NCI-H2029 treated with DMSO at 0.1 percent for 48 hours (cell line): ENCODE measurements around the gene CYTH1.
"Not testable (repeated sequence)": the region's sequence is repeated elsewhere in the genome, so short reads cannot be mapped to it uniquely, and the experiment has no call there.

ENCODE experiments used
- DNase-seq: peaks from one replicate; lab custom pipeline; 2025; lab: John Stamatoyannopoulos, UW

Gene CYTH1

DNA sequence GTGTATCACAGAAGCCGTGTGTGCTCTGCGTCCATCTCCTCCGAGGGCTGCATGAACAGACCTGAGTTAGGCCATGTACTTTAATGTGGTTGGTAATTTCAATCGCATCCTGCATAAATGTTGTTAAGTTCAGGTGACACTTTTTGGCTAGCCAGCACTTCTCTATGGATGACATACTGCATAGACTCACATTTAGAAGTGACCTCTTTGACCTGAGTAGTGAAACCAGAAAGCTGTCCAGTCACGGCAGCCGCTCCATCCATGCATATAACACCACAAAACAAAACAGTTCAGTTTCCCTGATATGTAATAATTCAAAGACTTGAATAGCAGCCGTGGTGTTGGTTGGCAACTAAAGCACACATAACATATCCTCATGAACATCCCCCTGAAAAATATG lies 94.1 kb downstream of the CYTH1 start:
- no peak for DNase-seq

DNA sequence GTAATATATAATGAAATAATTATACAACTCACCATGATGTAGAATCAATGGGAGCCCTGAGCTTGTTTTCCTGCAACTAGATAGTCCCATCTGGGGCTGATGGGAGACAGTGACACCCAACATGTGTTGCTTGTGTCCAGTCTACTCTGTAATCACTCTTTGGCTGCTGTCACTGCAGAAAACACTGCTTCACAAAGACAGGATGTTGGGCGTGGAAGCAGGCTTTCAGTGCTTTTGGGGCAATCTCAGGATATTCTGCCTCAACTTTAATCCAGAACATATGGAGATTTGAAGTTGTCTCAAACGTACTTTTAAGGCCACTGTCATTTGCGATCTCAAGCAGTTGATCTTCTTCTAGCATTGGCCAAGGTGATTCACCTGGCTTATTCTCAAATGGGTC lies 94.9 kb downstream of the CYTH1 start:
- DNase-seq = no peak

DNA sequence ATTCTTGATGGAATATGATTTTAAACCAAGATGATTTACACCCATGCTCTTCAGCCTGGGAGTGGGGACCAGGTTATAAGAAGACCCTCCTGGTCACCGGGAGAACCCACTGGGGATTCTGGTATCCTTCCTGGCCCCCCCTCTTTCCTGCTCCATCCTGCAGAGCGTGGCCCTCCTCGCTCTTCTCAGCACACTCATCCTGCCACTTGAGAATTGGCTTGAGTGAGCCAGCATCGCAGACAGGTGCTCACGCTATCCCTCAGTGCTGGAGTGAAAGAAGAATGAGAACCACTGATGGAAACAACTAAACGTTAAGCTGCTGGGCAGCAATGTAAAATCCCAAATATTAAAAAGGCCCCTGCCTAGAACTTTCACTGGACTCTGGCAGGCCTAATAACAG lies 98.0 kb downstream of the CYTH1 start:
- DNase-seq = no peak

DNA sequence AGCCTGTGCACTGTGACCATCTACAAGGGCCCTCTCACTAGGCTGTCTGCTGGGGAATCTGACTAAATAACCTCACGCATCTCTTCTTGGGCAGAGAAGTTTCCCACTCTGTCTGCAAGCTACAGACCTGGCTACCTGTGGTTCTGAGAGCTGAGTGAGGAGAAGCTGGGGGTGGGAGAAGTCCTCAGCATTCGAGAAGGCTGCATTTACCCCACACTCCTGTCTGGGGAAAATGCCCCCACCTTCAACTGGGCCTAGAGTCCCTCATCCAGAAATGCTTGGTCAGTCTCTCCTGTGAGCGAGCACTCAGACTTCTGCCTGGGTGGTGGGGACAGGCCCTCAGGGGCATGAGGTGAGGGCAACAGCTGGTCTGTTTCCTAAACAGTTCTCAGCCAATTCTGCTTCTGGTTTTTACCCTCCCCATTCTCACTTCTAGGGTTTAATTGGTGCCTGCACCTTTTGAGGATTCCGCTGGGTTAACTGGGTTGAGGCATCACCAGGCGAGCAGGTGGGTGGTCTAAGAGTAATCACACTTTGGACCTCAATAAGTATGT lies 98.6 kb downstream of the CYTH1 start:
- no peak for DNase-seq

DNA sequence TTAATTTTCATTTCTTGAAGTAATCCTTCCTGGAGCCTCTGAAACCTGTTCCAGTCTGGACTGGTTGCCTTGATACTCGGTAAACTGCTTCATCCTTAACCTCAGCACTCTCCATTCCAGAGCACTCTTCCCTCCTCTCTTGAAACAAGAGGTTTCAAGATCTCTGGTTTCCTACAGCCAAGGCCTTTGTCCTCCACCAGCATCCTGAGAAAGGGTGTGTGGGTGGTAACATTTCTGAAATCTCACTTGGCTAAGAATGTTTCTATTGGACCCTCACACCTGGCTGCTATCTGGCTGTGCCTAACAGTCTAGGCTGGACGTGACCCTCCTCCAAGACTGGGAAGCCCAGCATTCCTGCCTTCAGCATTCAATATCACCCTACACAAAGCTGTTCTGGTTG lies 99.7 kb downstream of the CYTH1 start:
- no peak for DNase-seq

DNA sequence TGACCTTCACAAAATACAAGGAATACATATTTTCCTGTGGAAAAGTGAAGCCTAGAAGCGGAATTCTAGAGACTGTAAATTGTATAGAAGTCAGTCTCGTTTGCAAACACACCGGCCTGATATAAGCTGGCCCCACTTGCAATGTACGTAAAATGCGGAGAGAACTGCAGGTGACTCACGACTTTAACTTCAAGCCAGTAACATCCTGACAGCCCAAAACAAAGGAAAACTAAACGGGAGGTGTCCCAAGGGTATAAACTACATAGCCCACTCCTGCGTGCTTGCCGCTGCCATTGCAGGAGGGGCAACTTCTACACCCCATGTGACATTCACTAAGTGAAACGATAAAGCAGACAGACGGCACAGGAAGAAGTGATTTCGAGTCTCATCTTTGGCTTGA lies 101.6 kb downstream of the CYTH1 start:
- DNase-seq = no peak

DNA sequence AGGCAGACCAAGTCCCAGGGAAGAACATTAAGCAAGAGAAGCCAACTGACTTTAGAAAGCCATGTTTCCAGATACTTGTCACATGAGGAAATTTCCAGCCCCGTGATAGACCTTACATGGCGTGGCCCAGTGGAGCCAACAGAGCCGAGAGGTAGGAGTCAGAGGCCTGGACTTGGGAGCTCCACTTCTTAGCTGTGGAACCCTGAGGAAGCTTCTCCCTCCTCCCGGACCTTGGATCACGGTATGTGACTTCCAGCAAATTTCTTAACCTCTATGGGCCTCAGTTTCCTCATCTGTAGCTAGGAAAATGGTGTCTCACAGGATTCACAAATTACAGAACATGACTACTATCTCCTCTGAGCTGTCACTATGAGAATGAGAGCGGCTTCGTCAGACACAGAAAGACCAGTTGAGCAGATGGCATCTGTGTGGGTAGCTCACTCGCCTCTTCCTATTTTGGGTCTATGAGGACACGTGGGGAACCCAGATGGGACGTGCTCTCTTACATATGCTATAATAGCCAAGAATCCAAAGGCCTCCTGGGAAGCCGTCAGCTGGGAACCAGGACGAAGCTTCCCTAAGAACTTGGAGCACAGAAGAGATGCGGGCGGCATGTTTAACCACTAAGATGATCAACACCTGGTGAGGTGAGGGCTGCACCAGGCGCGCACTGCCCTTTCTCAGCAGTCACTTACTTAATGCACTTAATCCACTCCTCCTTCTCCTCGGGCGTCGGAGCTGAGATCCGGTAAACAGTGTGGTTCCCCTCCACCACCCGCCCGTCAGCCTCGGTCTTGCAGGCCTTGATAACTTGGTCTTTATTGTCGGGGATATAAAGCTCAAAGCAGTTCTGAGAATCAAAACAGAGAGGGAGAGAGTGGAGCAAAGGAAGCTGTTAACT lies 102.3 kb downstream of the CYTH1 start:
- DNase-seq = no peak

DNA sequence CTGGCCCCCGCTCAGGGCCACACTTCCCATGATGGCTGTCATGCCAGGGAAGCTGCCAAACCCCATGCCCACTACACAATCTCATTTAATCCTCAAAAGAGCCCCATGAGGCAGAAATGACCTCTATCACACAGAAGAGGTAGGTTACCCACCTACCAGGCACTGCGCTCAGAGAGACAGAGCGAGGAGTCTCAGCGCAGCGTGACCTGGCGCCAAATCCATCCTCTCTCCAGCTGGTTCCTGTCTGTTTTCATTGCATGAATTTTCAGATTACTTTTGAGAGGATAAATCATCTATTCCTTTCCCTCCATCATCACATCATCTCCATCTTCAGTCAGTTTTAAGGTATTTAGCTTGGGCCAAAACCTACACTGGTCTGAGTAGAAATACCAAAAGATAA lies 103.4 kb downstream of the CYTH1 start:
- no peak for DNase-seq

DNA sequence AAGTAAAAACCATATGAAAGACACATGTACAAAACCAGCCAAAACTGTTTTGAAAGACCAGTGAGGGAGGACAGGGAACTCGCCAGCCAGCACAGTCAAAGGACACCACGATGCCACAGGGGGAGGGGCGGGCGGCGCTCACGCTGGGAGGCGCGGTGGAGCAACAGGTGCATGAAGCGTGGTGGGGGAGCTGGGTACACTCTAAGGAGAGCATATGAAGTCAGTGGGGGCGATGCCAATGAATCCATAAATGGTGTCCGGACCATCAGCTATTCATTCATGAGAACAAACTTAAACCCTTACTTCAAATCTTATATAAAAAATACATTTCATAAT lies 103.9 kb downstream of the CYTH1 start:
- DNase-seq = no peak

DNA sequence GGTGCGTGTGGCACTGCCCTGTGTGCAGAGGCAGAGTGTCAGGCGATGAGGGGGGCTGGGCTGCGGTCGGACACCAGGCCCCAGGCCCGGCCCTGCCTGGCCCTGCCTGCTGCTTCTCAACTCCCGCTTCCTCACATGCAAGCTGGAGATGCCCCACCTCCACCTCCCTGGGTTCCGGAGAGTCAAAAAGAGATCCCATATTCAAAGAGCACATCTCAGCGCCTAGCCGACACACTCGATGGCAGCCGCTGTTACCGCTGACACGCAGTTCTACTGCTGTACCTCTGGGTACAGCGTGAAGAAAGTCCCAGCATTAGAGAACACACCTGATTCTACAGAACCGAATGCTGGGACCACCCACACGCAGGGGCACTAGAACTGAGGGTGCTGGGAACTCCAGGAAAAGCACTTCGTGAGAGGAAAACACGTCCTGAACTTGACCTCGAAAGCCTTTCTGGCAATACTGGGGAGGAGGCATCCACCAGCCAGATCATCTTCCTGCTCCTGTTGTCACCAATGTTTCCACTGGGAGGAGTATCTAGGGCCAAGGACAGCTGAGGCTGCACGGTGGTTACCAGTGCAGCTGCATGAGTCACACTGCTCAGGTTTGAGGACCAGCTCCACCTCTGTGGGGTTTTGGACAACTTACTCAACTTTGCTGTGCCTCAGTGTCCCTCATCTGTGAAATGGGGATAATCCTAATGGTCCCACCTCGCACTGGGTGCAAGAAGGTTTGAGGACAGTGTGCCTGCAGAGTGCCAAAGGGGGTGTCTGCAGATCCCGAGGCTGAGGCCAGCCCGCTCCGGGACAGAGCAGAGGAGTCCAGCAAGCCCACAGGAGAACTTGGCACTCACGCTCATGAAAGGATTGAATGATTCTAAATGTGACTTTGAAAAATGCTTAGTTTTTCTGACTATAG lies 104.5 kb downstream of the CYTH1 start:
- no peak for DNase-seq

DNA sequence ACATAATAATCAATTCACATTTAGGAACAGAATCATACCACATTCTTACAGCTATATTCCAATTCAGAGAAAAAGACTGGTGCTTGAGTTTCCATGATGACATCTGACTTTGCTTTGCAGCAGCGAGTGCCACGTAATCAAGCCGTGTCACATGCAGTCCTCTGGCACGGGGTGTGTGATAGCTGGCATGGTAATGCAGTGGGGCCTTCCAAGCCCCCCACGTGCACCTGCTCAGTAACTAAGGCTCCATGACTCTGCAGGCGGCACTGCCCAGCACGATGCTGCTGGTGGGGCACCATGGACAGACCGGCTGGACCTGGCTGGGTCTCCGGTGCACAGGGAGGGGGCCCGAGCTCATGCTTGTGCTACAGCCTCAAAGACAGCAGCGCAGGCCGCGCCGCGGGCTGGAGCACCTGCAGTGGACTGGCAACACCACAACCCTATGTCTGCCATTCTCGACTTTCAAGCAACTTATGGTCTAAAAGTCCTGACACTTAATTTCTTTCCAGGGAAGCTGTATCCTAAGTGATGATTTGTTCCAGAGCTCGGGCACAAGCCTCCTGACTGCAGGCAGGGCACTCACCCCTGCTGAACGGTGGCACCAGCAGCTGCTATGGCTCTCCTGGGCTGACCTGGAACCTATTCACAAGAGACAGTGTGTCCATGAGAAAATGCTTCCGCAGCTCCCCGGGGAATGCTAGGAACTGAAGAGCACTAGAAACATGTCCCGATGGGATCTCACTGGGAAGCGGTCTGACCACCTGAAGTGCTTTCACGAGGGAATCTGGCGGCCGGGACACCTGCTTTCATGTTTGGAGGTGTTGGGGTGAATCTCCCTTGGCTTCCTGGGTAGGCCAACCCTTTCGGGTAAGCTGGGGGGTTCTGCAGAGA lies 105.4 kb downstream of the CYTH1 start:
- DNase-seq = no peak

DNA sequence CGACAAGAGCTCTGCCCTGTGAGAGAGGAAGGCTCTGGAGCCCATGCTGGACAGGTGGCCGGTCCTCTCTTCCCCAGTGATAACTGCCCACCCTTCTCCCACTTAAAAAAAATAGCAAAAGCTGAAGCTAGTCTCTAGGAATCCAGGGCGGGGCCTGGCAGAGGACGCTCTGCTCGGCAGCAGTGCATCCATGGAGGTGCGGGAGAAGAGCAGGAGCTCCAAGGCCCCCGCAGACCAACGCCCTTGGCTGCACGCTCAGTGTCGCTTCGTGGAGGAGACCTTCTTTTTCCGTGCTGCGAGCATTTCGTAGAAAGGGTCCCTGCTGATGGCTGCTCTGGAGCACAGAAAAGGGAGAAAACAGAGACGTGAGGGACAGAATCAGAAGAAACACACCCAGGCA lies 106.2 kb downstream of the CYTH1 start:
- no peak for DNase-seq

DNA sequence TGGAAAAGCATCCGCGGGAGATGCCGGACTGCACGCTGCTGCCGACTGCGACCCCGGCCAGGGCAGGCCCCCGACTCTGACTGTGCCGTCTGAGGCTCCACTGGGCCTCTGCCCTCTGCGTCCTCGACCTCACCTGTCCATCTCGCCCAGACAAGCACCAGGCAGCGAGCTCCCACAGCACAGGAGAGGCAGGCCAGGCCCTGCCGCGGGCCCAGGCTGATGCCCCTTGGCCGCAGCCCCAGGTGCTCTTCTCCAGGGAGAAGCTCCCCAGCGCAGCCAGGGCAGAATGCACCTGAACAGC lies 106.8 kb downstream of the CYTH1 start:
- no peak for DNase-seq

DNA sequence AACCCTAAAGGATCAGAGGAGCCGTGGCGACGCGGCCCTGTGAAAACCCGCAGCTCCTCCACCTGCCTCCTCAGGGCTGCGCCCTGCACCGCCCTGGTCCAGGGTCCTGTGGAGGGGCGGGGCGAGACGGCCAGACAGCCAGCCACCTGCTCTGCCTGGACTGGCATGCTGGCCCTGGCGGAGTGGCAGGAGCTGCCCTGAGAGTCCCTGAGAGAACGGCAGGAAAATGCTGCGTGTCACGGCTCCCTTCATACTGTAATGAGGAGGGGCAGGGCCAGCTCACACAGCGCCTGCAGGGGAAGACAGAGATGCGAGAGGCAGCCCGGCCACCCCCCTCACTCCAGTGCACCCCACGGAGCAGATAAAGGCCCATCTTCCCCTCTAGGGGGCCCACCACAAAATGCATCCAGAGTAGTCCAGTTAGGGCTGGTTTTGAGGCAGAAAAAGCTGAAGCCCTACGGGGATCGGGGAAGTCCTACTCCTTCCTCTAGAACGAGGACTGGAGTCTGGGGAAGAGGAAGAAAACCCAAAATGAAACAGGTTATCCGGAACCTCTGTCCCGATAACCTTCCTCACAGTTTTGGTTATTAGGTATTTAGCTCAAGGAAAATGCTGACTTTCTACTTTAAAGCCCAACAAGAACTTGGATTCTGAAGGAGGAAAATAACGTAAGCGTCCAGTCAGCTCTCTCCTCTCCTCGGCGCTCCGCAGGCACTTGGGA lies 107.3 kb downstream of the CYTH1 start:
- peak; percentile 32 for DNase-seq

DNA sequence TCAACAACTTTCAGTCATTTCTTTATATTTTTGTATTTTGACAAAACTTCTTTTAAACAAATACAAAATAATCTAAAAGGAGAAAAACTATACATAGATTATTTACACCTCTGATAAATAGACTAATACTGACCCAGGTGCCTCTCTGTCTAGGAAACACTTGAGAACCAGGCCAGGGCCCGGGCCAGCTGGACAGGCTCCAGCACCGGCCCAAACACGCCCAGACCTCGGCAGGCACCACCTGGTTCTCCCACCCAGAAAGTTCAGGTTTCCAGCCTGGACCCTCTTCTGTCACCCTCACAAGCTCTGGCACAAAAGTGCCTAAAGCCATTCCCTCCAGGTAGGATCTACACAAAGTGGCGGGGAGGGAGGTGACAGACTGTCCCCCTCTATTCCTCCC lies 107.9 kb downstream of the CYTH1 start:
- no peak for DNase-seq

DNA sequence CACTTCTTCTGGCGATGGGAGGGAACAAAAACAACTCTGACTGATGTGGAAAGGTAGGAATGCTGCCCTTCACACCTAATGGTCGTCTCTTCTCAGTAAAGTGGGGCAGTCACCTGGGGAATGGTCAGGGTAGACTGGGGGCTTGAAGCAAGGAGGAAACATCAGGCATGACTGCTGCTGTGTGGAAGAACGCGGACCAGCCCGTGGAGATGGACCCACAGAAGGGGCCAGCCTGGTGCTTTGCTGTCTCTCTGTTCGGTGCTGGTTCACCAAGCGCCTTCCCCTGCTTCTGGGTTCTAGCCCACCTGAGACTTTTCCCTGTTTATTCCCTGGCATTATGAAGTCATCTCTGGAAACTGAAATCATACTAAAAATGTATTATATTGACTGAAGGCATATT lies 108.7 kb downstream of the CYTH1 start:
- no peak for DNase-seq

DNA sequence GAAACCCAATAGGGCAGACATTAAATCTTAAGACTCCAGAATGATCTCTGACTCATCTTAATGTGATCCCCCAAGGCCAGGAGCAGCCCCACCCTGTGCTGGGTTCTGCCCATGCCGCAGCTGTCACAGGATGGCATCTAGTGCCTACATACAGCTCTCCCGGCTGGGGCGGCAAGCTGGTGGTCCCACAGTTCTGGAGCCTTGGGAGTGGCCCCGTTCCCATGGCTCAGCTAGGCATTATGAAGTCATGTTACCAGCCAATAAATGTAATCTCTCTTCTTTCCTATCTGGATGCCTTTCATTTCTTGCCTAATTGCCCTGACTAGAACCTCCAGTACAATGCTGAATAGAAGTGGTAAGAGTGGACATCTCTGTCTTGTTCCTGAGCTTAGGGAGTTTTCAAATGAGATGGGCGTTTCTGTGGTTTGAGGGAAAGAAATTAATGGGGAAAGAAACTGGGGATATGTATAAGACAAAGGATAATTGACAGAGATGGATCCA lies 109.2 kb downstream of the CYTH1 start:
- no peak for DNase-seq

DNA sequence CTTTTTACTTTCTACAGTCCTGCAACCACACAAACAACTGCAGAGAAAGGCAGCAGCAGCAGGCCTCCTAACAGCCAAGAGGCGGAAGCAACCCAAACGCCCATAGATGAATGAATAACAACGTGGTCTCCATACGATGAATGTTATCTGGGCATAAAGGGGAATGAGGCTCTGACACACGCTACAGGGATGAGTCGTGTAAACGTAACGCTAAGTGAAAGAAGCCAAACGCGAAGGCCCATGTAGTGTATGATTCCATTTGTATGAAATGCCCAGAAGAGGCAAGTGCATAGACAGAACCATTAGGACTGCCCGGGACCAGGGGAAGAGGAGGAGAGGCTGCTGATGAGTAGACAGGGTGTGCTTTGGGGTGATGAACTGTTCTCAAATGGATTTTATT lies 110.1 kb downstream of the CYTH1 start:
- DNase-seq = no peak

DNA sequence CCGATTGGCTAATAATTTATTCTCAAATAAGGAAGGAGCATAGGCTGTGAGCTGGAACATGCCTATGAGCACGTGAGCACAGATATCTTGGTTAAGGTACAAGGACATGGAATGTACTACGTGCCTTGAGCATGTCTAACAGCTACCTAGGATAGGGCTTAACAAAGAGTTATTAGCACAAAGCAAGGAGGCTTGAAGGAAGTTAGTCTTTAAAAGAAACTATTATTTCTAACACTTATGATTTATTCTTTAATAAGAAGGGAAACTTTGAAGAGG lies 110.4 kb downstream of the CYTH1 start:
- not testable (repeated sequence) for DNase-seq

DNA sequence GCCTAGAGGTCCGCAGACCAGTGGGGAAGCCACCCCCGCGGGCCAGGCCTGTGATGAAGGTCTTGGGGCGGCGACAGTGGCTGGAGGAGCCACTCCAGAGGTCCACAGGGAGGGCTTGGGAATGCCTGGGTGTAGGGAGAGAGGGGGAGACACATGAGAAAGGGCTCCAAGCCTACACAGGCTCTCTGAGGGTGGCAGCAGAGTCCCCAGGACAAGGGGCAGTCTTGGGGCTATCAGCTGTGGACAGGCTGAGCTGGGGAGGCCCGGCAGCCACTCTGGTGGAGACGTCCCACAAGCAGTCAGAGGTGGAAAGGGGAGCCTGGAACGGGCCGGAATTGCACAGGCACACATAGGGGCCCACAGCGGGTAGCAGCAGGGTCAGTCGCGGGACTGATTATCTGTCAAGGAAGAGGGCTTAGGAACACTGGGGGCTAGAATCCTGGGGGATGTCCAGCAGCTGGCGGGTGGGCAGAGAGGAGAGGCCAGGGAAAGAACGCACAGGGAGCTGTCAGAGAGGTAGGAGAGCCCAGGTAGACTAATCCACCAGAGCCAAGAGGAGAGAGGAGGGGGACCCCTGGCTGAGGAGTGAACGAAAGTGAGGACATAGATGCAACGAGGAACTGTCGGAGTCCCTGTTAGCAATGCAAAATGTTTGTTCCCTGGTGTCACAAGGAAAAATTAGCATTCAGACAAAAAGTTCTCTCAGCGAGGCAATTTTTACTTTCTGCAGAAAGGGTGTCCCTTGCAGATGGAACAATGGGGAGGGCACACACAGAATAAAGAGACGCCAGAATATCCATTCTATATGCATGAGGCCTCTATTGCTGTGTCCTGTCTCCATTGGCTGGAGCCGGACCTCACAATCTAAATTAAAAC lies 111.0 kb downstream of the CYTH1 start:
- DNase-seq = no peak
